GM21619 (cell line): ENCODE data around the gene RBM10.

ENCODE experiments used
- ATAC-seq: cut with Tn5 transposase; IDR thresholded peaks from one replicate; pipeline ENCODE4 v1.9.1; 2021; ENCODE audit not compliant: unreplicated experiment

RBM10 gene

GRCh38 chrX:47233333-47234113 is 88.5 kb downstream of the RBM10 start:
- peak; percentile 87 for ATAC-seq

GRCh38 chrX:47234583-47234982 is 89.6 kb downstream of the RBM10 start:
- no peak for ATAC-seq

GRCh38 chrX:47235691-47236103 is 90.7 kb downstream of the RBM10 start:
- no peak for ATAC-seq
